Fibroblast of skin of left quadriceps (primary cell): ENCODE data around the gene STX5.
"Not testable (repeated sequence)": the region's sequence is repeated elsewhere in the genome, so short reads cannot be mapped to it uniquely, and the experiment has no call there.

Experiments
- DNase-seq, 2 experiments: peaks; one replicate each; pipeline ENCODE4 v3.0.0-alpha.2; 2013; ENCODE audit warnings: low read depth in 2 of 2

STX5 gene

DNA sequence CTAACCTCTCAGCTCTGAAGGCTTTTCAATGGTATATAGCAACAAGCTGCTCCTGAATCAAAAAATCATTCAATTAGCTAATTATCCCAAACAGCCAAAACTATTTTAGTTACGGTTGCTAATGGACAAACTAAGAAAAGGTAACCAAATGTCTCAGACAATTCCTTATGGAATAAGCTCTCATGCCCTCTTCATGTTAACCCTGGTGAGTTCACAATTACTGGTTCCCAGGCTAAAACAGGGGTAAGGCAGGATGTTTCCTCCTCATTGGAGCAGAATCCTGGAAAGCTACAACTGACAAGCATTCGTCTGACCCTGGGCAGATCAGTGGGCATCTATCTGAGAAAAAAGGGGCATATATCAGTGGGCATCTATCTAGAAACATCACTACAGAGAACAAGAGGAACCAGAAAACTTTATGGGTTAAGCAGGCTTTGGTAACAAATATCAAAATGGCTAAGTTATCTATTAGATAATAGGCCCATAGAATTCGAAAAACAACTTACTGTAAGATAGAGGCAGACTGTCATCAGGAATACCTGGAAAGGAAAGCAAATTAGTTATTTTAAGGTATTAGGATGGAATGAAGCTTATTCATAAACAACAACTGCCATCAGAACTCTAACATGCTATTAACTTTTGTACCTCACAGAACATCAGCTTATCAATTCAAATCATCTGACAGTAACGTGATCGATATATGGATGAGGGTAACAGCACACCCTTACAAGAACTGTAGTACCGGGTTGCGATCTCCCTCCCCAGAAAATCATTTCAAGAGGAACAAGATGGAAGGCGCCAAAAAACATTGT lies 22.4 kb upstream of the STX5 start:
- DNase-seq: no peak

DNA sequence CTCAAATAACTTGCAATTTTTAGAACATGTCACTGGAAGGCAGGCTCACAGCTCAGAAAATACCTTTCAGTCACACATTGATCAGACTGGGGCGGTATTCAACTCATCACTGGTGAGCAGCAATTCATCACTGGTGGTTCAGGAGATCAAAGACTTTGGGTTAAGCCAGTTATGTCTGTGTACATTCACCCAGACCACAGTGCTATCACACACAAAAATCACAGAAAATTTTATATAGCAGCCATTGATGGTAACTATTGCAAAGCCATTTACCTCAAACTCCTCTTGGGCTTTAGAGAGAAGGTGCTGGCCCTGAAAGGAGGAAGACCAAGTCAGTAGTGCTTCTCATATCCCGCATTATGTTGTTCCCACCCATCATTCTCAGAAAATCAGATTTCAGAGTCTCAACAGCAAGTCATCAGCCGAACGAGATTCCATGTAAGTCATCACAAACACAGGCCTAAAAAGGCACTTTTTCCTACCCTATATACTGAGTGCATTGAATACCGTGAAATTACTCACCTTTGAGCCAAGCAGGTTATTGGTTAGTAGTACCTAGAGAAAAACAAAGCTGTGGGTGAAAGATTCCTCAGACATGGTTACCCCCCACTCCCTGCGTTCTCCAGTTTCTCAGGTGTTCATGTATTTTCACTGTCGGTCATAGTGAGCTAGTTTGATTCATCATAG lies 21.6 kb upstream of the STX5 start:
- DNase-seq: no peak

DNA sequence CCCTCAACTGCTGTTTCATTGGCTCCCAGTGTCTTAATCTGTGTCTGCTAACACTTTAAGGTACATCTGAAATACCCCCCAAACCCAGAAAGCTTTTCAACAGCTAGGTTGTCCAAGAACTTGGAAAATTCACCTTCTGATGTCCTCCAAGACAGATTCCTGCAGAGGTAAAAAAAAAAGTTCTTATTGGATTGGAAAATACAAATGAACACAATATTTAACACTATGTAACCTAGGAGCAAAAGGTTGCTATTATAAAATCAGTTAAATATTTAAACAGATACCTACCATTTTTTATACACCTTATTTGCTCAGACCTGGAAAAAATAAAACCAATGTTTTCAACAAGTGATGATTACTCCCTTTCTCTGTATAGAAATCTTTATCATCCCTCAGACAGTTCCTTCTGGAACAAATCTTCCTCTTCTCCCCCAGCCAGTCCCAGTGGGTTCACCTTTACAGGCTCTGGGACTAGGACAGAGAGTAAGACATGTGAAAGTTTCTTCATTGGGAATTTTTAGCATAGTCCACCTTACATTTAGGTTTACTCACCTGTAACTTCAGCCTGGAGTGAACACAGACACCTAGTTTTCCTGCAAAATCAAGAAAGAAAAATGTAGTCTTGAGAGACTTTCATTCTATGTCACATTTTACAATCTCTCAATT lies 20.8 kb upstream of the STX5 start:
- DNase-seq: no peak

DNA sequence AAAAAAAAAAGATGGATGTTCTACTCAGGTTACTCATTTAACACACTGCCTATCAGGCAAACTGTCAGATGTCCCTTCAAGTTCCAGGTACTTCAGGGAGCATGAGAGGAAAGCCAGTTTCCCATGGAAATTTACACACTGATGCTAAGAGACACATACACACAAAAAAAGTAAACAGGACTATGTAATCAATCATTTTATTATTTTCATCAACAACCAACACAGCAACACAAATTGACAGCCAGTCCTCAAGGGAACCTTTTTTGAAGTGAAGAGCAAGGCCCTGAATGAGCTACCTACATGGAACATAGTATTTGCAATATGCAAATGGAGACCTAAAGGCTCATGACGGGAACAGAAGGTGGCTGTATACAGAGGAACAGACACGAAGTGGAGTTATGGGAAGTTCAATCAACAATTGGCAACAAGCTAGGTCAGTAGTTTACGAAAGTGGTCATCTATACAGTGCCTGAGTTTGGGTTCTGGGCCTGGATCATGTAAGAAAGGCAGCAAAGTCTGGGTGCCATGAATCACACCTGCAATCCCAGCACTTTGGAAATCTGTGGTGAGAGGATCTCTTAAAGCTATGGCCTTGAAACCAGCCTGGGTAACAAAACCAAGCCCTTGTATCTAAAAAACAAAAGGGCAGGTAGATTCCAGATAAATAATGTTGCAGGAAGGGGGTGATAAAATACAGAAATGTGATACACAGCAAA lies 20.1 kb upstream of the STX5 start:
- DNase-seq: no peak

DNA sequence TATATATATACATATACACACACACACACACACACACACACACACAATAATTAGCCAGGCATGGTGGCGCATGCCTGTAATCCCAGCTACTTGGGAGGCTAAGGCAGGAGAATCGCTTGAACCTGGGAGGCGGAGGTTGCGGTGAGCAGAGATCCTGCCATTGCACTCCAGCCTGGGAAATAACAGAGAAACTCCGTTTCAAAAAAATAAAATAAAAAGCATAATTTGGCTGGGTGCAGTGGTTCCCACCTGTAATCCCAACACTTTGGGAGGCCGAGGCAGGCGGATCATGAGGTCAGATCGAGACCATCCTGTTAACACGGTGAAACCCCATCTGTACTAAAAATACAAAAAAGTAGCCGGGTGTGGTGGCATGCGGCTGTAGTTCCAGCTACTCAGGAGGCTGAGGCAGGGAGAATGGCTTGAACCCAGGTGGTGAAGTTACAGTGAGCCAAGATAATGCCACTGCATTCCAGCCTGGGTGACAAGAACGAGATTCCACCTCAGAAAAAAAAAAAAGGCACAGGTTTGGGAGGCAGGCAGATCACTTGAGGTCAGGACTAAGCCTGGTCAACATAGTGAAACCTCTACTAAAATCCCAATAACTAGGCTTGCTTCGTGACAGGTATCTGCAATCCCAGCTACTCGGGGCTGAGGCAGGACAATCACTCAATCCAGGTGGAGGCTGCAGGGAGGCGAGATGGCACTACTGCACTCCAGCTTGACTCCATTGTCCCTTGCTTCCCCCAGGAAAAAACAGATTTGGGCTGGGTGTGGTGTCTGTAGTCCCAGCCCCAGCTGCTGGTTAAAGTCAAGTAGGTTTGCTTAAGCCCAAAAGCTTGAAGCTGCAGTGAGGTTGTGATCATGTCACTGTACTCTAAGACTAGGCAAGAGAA lies 19.3 kb upstream of the STX5 start:
- DNase-seq: no peak

DNA sequence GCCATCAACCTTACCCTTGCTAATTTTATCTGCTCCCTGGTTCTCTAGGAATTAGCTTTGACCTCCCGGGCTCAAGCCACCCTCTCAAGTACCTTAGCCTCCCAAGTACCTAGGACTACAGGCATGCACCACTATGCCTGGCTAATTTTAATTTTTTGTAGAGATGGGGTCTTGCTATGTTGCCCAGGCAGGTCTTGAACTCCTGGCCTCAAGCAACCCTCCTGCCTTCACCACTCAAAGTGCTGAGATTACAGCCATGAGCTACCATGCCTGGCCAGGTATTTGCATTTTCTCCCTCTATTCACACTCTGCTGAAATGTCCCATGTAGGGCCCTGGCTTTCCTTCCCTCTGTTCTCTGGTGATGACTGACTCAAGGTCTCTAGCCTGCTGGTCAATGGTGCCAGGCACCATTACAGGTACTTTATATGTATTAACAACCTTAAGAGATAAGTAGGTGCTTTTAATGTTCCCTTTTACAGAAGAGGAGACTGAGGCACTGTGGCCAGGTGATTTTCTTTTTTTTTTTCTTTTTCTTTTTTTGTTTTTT lies 16.0 kb upstream of the STX5 start:
- no peak for DNase-seq

DNA sequence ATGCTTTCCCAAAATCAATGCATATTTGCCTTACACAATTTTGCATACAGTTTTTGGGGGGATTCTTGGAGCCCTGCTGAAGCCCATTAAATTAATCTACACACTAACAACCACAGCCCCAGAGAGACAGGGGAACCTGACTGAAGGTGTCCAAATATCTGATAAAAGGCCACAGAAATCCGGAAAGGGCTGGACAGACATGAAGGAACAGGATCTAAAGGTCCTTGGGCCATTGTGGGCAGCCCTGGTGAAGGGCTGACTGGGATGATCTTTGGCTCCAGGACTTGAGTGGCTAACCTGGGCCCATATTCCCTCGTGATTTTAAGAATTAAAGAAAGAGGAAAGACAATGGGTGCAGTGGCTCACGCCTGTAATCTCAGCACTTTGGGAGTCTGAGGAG lies 14.3 kb upstream of the STX5 start:
- no peak for DNase-seq

DNA sequence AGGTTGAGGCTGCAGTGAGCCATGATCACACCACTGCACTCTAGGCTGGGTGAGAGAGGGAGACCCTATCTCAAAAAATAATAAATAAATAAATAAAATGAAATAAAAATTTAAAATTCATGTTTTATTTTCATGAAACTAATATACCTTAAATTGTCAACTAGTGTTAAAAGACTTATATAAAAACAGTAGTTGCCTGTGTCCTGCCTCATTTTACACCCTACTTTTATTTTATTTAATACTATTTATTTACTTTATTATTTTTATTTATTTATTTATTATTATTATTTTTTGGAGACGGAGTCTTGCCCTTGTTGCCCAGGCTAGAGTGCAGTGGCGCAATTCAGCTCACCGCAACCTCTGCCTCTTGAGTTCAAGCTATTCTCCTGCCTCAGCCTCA lies 12.3 kb upstream of the STX5 start:
- DNase-seq: no peak

DNA sequence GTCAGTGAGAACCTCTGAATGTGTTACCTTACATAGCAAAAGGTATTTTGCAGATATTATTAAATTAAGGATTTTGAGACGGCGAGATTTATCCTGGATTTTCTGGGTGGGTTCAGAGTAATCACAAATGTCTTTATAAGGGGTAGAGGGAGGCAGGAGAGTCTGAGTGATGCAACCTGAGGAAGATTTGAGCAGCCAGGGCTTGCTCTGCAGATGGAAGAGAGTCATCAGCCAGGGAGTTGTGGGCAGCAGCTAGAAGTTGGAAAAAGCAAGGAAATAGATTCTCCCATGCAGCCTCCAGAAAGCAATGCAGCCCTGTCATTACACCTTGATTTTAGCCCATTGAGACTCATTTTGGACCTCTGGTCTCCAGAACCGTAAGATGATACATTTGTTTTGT lies 11.6 kb upstream of the STX5 start:
- DNase-seq: no peak

DNA sequence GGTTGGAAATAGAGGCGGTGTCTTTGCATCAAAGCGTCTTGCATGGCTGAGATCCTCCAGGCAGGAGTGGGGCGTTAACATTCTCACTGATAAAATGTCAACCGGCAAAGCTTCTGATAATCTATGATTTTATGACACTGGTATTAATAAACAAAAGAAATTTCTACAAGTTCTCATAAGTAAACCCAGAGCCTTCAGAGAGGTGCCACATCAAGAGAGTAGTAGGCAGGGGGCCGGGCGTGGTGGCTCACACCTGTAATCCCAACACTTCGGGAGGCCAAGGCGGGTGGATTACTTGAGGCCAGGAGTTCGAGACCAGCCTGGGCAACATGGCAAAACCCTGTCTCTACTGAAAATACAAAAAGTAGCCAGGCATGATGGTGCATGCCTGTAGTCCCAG lies 11.0 kb upstream of the STX5 start:
- not testable (repeated sequence) for DNase-seq

DNA sequence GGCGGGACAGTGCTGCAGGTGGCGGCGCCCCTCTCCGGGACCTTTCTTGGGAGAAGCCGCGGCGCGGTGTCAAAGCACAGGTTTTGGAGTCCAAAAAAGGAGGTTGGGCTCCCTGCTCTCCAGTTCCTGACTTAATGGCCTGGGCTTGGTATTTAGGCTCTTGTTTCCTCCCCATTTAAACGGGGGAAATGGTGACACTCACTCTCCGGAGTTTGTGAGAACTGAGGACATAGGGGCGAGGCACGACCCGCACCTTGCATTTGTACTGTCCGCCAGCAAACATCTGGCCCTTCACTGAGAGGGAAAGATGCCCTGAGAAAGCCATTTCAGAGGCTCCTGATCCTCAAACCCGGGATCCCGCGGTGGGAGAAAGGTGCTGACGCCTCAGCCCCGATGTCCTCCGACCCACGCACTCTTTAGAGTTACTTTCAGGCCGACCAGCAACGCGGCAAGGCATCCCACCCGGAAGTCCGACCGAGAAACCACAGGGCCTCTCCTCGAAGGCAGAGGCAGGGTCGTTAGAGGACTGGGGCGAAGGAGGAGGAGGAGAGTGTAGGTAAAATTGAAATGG lies 10.4 kb upstream of the STX5 start:
- DNase-seq: no peak

DNA sequence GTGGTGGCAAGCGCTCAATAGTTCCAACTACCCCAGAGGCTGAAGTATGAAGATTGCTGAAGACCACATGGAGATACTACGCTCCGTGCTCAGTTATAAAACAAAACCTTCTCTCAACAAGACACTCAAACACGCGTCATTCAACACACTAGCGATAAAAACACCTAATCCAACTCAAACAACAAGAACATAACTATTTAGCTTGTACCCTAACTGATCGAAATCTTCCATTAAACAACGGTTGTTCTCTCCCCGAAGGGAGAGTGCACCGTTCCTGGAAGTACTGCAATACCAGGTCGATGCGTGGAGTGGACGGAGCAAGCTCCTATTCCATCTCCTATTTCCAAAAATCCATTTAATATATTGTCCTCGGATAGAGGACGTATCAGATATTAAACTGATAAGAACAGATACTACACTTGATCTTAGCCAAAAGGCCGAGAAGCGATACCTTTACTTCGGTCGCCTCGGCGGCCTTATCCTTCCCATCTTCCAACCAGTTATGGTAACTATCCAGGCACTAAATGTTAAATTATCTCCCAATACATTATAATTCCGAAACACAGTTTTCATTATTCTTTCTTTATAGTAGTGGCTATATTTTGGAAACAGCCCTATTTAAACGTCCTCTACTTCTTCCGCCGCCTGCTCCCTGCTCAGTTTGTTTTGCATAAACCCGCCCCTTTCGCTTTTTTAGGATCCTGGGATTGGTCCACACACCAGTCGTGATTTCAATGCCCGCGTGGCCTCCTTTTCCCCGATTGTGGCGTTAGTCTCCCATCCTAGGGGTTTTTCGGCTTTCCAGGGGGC lies 9.7 kb upstream of the STX5 start:
- DNase-seq: peak; percentile 100

DNA sequence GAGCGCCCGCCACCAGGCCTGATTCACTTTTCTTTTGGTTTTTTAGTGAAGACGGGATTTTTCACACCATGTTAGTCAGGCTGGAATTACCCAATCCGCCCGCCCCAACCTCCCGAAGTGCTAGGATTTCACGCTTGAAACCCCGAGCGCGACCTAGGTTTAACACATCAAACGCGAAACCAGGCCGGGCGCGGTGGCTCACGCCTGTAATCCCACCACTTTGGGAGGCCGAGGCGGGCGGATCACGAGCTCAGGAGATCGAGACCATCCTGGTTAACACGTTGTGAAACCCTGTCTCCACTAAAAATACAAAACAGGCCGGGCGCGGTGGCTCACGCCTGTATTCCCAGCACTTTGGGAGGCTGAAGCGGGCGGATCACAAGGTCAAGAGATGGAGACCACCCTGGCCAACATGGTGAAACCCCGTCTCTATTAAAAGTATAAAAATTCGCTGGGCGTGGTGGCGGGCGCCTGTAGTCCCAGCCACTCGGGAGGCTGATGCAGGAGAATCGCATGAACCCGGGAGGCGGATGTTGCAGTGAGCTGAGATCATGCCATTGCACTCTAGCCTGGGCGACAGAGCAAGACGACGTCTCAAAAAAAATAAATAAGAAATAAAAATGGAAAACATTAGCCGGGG lies 9.0 kb upstream of the STX5 start:
- peak; percentile 76 to 79 for DNase-seq

DNA sequence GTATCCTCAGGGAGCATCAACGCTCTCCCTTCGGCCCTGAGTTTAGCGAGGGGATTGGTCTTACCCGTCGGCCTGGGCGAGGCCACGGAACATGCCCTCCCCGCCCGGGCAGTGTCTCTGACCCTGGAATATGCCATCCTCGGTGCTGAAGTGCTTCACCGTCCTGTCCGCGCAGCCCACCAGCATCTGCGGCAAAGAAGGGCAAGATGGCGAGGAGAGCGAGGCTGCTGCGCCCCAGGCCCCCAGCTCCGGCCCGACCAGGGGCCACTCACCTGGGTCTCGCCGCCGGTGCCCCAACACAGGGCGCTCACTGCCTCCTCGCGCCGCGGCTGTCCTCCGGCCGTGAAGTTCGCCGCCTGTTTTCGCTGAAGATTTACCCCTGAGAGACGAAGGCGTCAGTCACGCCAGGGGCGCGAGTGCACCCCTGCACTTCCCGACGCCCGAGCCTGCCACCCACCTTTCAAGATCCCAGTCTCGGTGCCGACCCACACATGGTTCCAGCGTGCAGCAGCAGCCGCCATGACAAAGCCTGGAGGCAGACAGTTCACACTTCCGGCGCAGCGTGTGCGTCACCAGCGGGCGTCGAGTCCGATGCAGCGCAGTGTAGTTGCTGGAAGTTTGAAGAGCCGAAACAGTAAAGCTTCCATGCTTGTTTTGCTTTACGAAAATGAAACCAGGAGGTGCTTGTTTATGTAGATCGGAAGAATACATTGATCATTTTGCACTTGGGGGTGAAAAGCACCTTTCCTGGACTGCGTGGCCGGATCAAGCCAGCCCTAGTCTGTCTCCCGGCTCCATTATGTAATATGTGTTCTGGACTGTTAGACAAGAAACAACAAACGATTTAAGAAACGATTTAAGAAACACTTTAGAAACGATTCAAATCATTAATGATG lies 7.4 kb upstream of the STX5 start, which contains the start of gene WDR74:
Gene WDR74, minus strand, starts transcription at position 541 of the 896 bp plus-strand sequence. Its CDS starts 20 bp downstream, at position 521.
- peak; percentile 70 to 81 for DNase-seq

DNA sequence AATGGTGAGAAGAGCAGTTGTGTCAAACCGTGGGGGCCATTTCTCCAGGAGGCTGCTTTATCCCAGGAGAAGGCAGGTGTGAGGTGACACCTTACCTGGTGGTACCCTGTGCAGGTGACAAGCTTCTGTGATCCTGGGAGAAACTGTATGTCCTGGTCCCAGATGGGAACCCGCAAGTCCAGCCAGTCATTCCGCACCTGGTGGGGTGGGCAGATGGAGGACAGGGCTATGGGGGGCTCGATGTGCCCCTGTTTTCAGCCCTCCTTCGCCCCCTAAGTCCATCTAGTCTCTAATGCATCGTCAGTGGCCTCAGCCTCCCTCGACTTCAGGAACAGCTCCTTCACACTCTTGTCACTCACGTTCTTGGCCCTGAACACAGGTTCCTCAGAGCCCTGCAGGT lies 3.5 kb upstream of the STX5 start:
- DNase-seq: no peak

DNA sequence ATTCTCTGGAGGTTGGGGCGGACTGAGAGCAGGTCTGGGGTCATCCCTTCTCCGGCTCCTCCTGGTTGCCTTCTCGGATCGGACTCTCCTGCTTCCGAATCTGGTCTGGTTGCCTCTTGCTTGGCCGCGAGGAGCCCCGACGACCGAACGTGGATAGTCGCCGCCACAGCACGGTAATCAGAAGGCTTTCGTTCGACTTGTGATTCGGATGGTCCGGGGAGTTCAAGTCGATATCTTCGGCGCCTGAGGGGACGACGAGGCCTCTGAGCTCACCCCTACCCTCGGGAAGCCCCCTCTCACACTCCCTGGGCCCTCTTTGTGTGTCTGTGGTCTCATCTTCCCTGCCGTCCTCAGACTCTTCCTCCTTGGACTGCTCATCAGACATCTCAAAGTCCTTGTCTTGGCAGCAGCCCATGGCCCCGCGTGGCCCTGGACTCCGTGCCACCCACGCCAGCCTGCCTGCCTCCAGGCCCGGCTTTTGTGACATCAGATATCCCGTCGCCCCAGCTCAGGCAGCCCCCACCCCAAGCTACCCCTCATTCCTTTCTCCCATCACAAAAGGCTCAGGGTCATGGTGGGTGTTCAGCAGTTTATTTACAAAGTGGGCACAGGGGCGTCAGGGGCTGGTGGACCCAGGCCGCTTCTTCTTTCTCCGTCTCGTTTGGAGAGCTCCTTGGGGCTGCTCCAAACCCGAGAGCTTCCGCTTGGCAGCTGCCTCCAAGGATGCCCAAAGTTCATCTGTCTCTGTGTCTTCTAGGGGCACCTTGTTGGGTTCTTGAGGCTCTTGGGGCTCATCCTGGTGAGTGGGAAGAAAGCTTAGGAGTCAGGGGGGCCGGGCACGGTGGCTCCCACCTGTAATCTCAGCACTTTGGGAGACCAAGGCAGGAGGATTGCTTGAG lies 734 bp upstream of the STX5 start, which contains the start of gene TEX54:
Gene TEX54, minus strand, starts transcription at position 506 of the 899 bp plus-strand sequence.
- DNase-seq: no peak
